ENCODE measurements around the gene MPL.

Gene MPL

GRCh38 chr1:43339584-43340232 is 2.1 kb downstream of the MPL start:
- Histone ChIP-seq H3K27me3 (ENCODE audit: control insufficient read depth, insufficient read depth, low read length) (no peaks in the 10 kb centered on the region), H3K4me3 (ENCODE audit: low read length) (no peak overlapping the region), H3K4me1 (ENCODE audit: control insufficient read depth, insufficient read depth, low read length) (no peaks in the 10 kb centered on the region), H3K9ac (ENCODE audit: low read length) (no peak overlapping the region), H3K36me3 (ENCODE audit: control insufficient read depth, insufficient read depth, low read length) (no peaks in the 10 kb centered on the region), H3K27ac (ENCODE audit: low read depth, low read length) (no peak overlapping the region)

DNA sequence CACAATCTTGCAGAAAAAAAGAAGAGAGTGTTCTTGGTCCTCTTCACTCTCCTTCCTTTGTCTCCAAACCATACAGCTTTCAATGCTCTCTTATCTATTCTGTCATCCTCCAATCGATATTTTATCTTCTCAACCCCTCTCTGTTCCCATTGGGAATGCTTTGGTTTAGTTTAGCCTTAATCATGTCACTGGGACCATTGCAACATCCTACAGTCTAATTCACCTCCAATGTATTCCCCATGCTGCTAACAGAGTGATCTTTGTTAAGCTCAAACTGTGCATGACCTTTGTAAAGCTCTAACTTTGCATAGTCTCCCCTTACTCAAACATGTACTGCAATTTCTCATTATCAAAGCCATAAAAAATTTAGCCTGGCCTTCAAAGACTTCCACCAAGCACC is 2.9 kb downstream of the MPL start:
- Histone ChIP-seq H3K9ac (ENCODE audit: low read length) (no peak overlapping the region), H3K36me3 (ENCODE audit: control insufficient read depth, insufficient read depth, low read length) (no peaks in the 10 kb centered on the region), H3K27me3 (ENCODE audit: control insufficient read depth, insufficient read depth, low read length) (no peaks in the 10 kb centered on the region), H3K4me1 (ENCODE audit: control insufficient read depth, insufficient read depth, low read length) (no peaks in the 10 kb centered on the region), H3K4me3 (ENCODE audit: low read length) (no peak overlapping the region), H3K27ac (ENCODE audit: low read depth, low read length) (no peak overlapping the region)

DNA sequence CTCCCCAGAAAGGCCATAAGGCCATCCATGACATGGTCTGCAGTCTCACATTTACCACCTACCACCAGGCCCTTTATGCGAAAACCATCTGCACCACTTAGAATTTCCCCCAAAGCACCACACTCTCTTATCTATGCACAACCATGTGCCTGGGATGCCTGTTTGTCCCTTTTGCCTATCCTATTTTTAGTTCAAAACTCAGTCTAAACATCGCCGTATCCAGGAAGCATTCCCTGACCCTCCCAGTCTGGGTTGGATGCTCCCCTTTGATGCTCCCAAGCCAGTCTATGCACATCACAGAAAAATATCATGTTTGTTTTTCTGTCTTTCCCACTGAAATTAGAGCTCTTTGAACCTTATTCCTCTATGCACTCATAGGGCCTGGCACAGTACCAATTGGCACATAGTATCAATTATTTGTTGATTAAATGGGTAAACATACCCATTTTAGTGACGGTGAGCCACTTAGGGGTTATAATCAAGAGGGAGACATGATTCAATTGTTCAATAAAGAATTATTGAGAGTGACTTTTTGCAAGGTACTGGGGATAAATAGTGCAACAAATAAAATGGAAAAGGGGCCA is 6.7 kb downstream of the MPL start:
- Histone ChIP-seq H3K4me3 (ENCODE audit: low read length) (no peak overlapping the region), H3K9ac (ENCODE audit: low read length) (no peak overlapping the region), H3K27me3 (ENCODE audit: control insufficient read depth, insufficient read depth, low read length) (no peaks in the 10 kb centered on the region), H3K27ac (ENCODE audit: low read depth, low read length) (no peak overlapping the region), H3K4me1 (ENCODE audit: control insufficient read depth, insufficient read depth, low read length) (no peaks in the 10 kb centered on the region), H3K36me3 (ENCODE audit: control insufficient read depth, insufficient read depth, low read length) (no peaks in the 10 kb centered on the region)

DNA sequence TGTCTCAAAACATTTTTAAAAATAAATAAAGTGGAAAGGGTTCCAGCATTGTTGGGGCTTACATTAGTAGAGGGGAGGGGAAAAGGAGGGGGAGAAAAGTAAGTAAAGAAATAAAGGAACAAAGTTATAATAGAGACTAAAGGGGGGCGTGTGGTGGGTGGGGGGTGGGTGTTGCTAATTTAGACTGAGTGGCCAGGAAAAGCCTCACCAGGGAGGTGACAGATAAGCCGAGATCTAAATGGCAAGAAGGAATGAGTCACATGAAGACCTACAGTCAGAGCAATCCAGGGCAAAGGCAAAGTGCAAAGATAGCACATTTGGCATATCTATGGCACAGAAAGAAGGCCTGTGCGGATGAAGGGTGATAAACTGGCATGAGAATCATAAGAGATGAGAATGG is 7.5 kb downstream of the MPL start:
- Histone ChIP-seq H3K9ac (ENCODE audit: low read length) (no peak overlapping the region), H3K27ac (ENCODE audit: low read depth, low read length) (no peak overlapping the region), H3K4me3 (ENCODE audit: low read length) (no peak overlapping the region), H3K36me3 (ENCODE audit: control insufficient read depth, insufficient read depth, low read length) (no peaks in the 10 kb centered on the region), H3K4me1 (ENCODE audit: control insufficient read depth, insufficient read depth, low read length) (peaks cover 4% of the 10 kb centered on the region), H3K27me3 (ENCODE audit: control insufficient read depth, insufficient read depth, low read length) (no peaks in the 10 kb centered on the region)

GRCh38 chr1:43346636-43347035 is 9.0 kb downstream of the MPL start:
- H3K4me3 ChIP-seq (ENCODE audit: low read length) = no peak overlapping the region
- H3K4me1 ChIP-seq (ENCODE audit: control insufficient read depth, insufficient read depth, low read length) = peaks cover 6% of the 10 kb centered on the region
- H3K27me3 ChIP-seq (ENCODE audit: control insufficient read depth, insufficient read depth, low read length) = no peaks in the 10 kb centered on the region
- H3K27ac ChIP-seq (ENCODE audit: low read depth, low read length) = no peak overlapping the region
- H3K9ac ChIP-seq (ENCODE audit: low read length) = no peak overlapping the region
- no peaks in the 10 kb centered on the region for H3K36me3 ChIP-seq (ENCODE audit: control insufficient read depth, insufficient read depth, low read length)

- Histone ChIP-seq H3K36me3 (ENCODE audit: control insufficient read depth, insufficient read depth, low read length) (no peaks in the 10 kb centered on the region), H3K27me3 (ENCODE audit: control insufficient read depth, insufficient read depth, low read length) (no peaks in the 10 kb centered on the region), H3K4me3 (ENCODE audit: low read length) (peak overlapping the region; percentile 76), H3K27ac (ENCODE audit: low read depth, low read length) (peak overlapping the region; percentile 89), H3K4me1 (ENCODE audit: control insufficient read depth, insufficient read depth, low read length) (peaks cover 6% of the 10 kb centered on the region), H3K9ac (ENCODE audit: low read length) (peak overlapping the region; percentile 42)
Measured at GRCh38 chr1:43348343-43348808, 10.8 kb downstream of the MPL start.

- H3K27ac ChIP-seq (ENCODE audit: low read depth, low read length) = peak overlapping the region; percentile 89
- H3K9ac ChIP-seq (ENCODE audit: low read length) = peak overlapping the region; percentile 59
- H3K27me3 ChIP-seq (ENCODE audit: control insufficient read depth, insufficient read depth, low read length) = no peaks in the 10 kb centered on the region
- peaks cover 6% of the 10 kb centered on the region for H3K4me1 ChIP-seq (ENCODE audit: control insufficient read depth, insufficient read depth, low read length)
- no peaks in the 10 kb centered on the region for H3K36me3 ChIP-seq (ENCODE audit: control insufficient read depth, insufficient read depth, low read length)
- H3K4me3 ChIP-seq (ENCODE audit: low read length) = peak overlapping the region; percentile 76
Measured at GRCh38 chr1:43348809-43349593, 11.4 kb downstream of the MPL start.

DNA sequence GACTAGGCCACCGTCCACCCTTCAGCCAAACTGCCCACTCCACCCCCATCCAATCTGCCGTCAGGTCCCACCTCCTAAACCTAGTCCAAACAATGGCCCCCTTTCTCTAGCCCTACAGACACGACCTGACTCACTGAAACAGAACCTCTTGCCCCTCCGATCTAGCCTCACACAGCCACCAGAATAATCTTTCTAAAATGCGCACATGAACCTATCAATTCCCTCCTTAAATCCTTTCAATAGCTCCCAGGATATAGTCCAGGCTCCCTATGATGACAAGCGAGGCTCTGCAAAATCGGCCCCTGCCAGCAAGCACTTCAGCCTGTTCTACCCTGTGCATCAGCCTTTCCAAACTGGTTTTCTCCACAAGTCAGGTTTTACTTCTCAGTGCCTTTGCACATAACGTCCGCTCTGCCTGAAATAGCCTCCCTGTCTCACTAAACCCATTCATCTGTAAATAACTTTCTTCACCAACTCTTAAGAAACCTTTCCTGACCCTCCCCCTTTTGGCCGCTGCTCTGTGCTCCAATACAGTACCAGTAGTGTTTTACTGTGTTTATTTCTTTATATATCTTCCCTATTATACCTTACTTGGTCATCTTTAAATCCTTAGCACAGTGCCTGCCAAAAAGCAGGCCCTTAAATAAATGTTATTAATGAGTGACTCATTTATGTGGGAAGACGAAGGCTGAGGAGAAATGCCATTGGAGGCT is 12.1 kb downstream of the MPL start:
- H3K4me3 ChIP-seq (ENCODE audit: low read length) = peak overlapping the region; percentile 76

GRCh38 chr1:43350976-43351375 is 13.4 kb downstream of the MPL start:
- Histone ChIP-seq H3K27me3 (ENCODE audit: control insufficient read depth, insufficient read depth, low read length) (no peaks in the 10 kb centered on the region), H3K4me3 (ENCODE audit: low read length) (no peak overlapping the region), H3K36me3 (ENCODE audit: control insufficient read depth, insufficient read depth, low read length) (no peaks in the 10 kb centered on the region), H3K27ac (ENCODE audit: low read depth, low read length) (no peak overlapping the region), H3K9ac (ENCODE audit: low read length) (no peak overlapping the region), H3K4me1 (ENCODE audit: control insufficient read depth, insufficient read depth, low read length) (peaks cover 6% of the 10 kb centered on the region)

More for the DNA sequence above, 12.1 kb downstream of the MPL start:
- H3K9ac ChIP-seq (ENCODE audit: low read length) = peak overlapping the region; percentile 59
- peak overlapping the region; percentile 89 for H3K27ac ChIP-seq (ENCODE audit: low read depth, low read length)
- H3K27me3 ChIP-seq (ENCODE audit: control insufficient read depth, insufficient read depth, low read length) = no peaks in the 10 kb centered on the region
- peaks cover 6% of the 10 kb centered on the region for H3K4me1 ChIP-seq (ENCODE audit: control insufficient read depth, insufficient read depth, low read length)
- no peaks in the 10 kb centered on the region for H3K36me3 ChIP-seq (ENCODE audit: control insufficient read depth, insufficient read depth, low read length)

DNA sequence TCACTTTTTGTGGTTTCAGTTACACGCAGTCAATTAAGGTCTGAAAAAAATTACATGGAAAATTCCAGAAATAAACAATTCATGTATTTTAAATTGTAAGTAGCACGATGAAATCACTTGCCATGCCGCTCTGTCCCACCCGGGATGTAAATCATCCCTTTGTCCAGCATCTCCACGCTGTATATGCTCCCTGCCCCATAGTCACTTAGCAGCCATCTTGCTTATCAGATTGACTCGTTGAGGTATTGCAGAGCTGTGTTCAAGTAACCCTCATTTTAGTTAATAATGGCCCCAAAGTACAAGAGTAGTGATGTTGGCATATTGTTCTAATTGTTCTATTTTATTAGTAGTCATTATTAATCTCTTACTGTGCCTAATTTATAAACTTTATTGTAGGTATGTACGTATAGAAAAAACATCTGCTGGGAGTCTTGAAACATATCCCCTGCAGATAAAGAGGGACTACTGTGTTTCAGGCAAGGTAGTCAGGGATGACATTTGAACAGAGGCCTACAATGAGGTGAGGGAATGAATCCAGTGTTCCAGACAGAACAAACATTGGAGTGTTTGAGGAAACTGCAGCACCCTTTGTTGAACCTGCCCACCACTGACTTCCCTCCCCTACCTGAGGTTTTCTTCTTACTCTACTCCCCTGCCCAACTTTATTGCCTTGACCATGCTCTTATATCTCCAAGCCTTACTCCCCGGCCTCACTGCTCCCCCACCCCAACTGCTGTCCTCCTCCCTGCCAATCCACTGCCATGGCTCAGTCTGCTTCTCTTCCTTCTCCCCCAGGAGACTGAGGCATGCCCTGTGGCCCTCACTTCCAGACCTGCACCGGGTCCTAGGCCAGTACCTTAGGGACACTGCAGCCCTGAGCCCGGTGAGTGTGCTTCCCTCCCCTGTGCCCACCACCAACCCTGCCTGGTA is 14.1 kb downstream of the MPL start:
- Histone ChIP-seq H3K9ac (ENCODE audit: low read length) (no peak overlapping the region), H3K4me3 (ENCODE audit: low read length) (no peak overlapping the region), H3K27me3 (ENCODE audit: control insufficient read depth, insufficient read depth, low read length) (no peaks in the 10 kb centered on the region), H3K36me3 (ENCODE audit: control insufficient read depth, insufficient read depth, low read length) (no peaks in the 10 kb centered on the region), H3K27ac (ENCODE audit: low read depth, low read length) (no peak overlapping the region), H3K4me1 (ENCODE audit: control insufficient read depth, insufficient read depth, low read length) (peaks cover 6% of the 10 kb centered on the region)

GRCh38 chr1:43352351-43352705 is 14.7 kb downstream of the MPL start:
- Histone ChIP-seq H3K27me3 (ENCODE audit: control insufficient read depth, insufficient read depth, low read length) (no peaks in the 10 kb centered on the region), H3K4me3 (ENCODE audit: low read length) (no peak overlapping the region), H3K4me1 (ENCODE audit: control insufficient read depth, insufficient read depth, low read length) (peaks cover 6% of the 10 kb centered on the region), H3K27ac (ENCODE audit: low read depth, low read length) (no peak overlapping the region), H3K36me3 (ENCODE audit: control insufficient read depth, insufficient read depth, low read length) (no peaks in the 10 kb centered on the region), H3K9ac (ENCODE audit: low read length) (no peak overlapping the region)
